ENCODE measurements around the gene BTBD1.

GRCh38 chr15:82999426-82999825 is 67.6 kb downstream of the BTBD1 start:
- TF ChIP-seq CTCF (IDR thresholded peaks at IDR 0.05; ENCODE audit: borderline replicate concordance, extremely low read depth, low read length, poor library complexity, severe bottlenecking) = no peak
- TF ChIP-seq EZH2 (IDR thresholded peaks at IDR 0.05; ENCODE audit: borderline replicate concordance, low read depth, low read length, severe bottlenecking) = no peak
